Dendritic cell treated with granulocyte-macrophage colony-stimulating factor and Interleukin-4, amounts not matched to agents 40 ng/mL and 50 ng/mL, for 4 days (primary cell): ENCODE results near the gene PIMREG.

Source experiments
- H3K27ac Mint-ChIP-seq: one replicate; pipeline ENCODE4 v1.8.0; 2022; ENCODE audit warnings: mild to moderate bottlenecking, mixed read lengths
- H3K27me3 Mint-ChIP-seq: one replicate; pipeline ENCODE4 v1.8.0; 2022; ENCODE audit warnings: mild to moderate bottlenecking, mixed read lengths
- H3K36me3 Mint-ChIP-seq: one replicate; pipeline ENCODE4 v1.8.0; 2022; ENCODE audit warnings: low read depth, mixed read lengths
- H3K4me1 Mint-ChIP-seq: one replicate; pipeline ENCODE4 v1.8.0; 2022; ENCODE audit warnings: low read depth, mixed read lengths
- H3K4me3 Mint-ChIP-seq: one replicate; pipeline ENCODE4 v1.8.0; 2022; ENCODE audit warnings: mild to moderate bottlenecking, moderate library complexity, mixed read lengths
- H3K9me3 Mint-ChIP-seq: one replicate; pipeline ENCODE4 v1.8.0; 2022; ENCODE audit warnings: mixed read lengths
- intact Hi-C: fragments of 100-400 bp; cut with micrococcal nuclease; formaldehyde crosslinking; loops from one replicate; pipeline ENCODE4 v1.15.0; 2022

Gene PIMREG

GRCh38 chr17:6487251-6488007, 43.2 kb downstream of the PIMREG start:
- Mint-ChIP-seq H3K36me3 (no peaks in the 10 kb centered on the region), H3K4me1 (no peaks in the 10 kb centered on the region), H3K4me3 (no peak overlapping the region), H3K27ac (no peak overlapping the region), H3K27me3 (peaks cover 27% of the 10 kb centered on the region), H3K9me3 (no peaks in the 10 kb centered on the region)
- intact Hi-C loops = no loop called here

- intact Hi-C loops = no loop called here
- Mint-ChIP-seq H3K36me3 (no peaks in the 10 kb centered on the region), H3K4me1 (no peaks in the 10 kb centered on the region), H3K27me3 (peaks cover 27% of the 10 kb centered on the region), H3K4me3 (no peak overlapping the region), H3K9me3 (no peaks in the 10 kb centered on the region), H3K27ac (no peak overlapping the region)
Measured at GRCh38 chr17:6488008-6488539, 43.8 kb downstream of the PIMREG start.

GRCh38 chr17:6489016-6489550, 44.8 kb downstream of the PIMREG start:
- Mint-ChIP-seq H3K4me1 (no peaks in the 10 kb centered on the region), H3K27me3 (peaks cover 29% of the 10 kb centered on the region), H3K36me3 (no peaks in the 10 kb centered on the region), H3K4me3 (no peak overlapping the region), H3K9me3 (no peaks in the 10 kb centered on the region), H3K27ac (no peak overlapping the region)
- intact Hi-C loops = no loop called here

DNA sequence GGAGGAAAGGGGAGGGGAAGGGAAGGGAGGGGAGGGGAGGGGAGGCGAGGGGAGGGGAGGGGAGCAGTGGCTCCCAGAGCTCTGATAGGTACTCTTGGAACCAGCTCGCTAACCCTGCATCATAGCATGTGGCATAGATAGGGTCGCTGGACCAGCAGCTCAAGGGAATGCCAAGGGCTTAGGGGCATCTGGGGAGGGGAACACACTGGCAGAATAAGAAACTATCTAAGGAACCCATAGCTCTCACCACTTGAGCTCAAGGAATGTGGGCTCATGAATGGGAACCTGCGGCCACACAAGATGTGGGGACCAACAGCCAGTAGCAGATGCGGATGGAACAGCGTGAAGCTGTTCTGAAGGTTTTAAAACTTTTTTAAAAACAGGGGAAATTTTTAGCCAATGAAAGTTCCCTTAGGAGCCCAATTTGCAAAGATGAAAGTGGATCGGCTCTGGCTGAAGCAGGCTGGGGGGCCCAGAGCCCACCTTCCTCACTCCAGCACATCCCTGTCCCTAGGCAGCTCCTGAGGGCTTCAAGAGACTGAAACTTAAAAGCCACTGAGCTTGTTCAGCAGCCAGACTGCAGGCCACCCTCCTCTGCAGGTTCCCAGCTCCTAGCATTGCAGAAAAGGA, 46.9 kb downstream of the PIMREG start:
- Mint-ChIP-seq H3K27me3 (peaks cover 33% of the 10 kb centered on the region), H3K27ac (no peak overlapping the region), H3K4me1 (peaks cover 9% of the 10 kb centered on the region), H3K4me3 (no peak overlapping the region), H3K36me3 (no peaks in the 10 kb centered on the region), H3K9me3 (no peaks in the 10 kb centered on the region)
- intact Hi-C loops = no loop called here

DNA sequence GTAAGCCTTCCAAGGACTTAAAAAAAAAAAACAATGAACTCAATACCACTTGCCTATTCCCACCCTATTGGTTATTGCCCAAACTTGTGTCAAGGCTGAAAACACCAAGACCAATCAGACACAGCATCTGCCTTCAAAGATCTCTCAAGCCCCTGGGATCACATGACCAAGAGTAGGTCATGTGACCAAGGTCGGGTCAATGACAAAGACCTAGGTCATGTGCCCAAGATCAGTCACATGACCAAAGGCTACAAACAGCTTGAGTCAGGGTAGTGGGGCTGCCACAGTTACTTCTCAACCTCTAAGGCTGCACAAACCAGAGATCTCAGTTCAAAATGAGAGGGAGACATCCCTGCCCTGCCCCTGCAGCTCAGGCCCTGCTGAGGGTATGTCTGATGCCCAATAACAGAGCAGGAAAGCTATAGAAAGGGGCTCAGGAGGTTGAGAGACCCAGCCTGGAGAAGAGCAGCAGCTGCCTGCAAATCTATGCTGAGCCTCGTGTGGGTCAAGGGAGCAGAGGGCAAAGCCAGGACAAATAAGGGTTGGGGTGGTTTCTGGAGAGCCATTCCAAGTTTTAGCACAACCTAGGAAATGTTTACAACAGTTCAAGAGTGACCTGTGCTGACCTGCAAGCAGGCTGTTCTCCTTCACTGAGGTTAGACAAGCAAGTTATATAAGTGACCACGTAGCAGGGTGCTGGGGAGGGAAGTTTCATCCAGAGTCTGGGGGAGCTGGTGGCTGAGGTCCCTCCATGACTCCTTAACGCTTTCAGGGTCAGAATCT, 48.8 kb downstream of the PIMREG start:
- H3K9me3 Mint-ChIP-seq = no peaks in the 10 kb centered on the region
- peaks cover 46% of the 10 kb centered on the region for H3K27me3 Mint-ChIP-seq
- H3K4me1 Mint-ChIP-seq = peaks cover 22% of the 10 kb centered on the region
- H3K36me3 Mint-ChIP-seq = no peaks in the 10 kb centered on the region
- no peak overlapping the region for H3K27ac Mint-ChIP-seq
- intact Hi-C loops = no loop called here
- H3K4me3 Mint-ChIP-seq = no peak overlapping the region

GRCh38 chr17:6494239-6494941, 50.1 kb downstream of the PIMREG start:
- no peak overlapping the region for H3K27ac Mint-ChIP-seq
- H3K4me1 Mint-ChIP-seq = peaks cover 22% of the 10 kb centered on the region
- H3K27me3 Mint-ChIP-seq = peaks cover 54% of the 10 kb centered on the region
- no peak overlapping the region for H3K4me3 Mint-ChIP-seq
- intact Hi-C loops = no loop called here
- no peaks in the 10 kb centered on the region for H3K36me3 Mint-ChIP-seq
- no peaks in the 10 kb centered on the region for H3K9me3 Mint-ChIP-seq

DNA sequence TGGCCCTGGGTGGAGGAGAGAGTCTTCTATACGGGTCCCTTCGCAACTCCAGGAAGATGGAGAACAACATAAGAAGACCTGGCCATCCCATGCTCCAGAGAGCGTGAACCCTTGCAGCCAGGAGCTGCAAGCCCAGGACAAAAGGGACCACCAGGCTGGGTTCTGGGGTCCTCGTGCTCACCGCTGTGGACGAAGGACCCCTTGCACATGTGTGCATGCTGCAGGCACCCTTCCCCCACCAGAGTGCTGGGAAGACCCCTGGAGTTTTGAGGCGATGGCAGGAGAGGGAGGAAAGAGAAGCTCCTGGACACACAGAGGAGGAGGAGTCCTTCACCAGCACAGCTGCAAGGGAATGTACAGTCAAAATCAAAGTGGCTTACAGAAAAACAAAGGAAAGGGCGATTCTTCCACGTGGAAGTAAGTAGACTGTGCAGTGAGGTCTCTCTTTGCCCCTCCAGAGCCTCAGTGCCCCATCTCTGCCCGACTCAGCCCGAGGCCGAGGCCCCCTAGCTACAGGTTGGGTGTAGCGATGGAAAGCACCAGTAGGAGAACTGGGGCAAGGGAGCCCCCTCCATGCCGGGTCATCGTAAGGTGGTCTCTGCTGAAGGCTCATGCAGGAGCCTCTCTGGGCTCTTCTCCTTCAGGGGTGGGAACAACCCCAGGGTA, 51.3 kb downstream of the PIMREG start:
- peaks cover 49% of the 10 kb centered on the region for H3K27me3 Mint-ChIP-seq
- H3K36me3 Mint-ChIP-seq = no peaks in the 10 kb centered on the region
- no peak overlapping the region for H3K27ac Mint-ChIP-seq
- no peaks in the 10 kb centered on the region for H3K9me3 Mint-ChIP-seq
- H3K4me3 Mint-ChIP-seq = no peak overlapping the region
- intact Hi-C loops = no loop called here
- peaks cover 22% of the 10 kb centered on the region for H3K4me1 Mint-ChIP-seq

DNA sequence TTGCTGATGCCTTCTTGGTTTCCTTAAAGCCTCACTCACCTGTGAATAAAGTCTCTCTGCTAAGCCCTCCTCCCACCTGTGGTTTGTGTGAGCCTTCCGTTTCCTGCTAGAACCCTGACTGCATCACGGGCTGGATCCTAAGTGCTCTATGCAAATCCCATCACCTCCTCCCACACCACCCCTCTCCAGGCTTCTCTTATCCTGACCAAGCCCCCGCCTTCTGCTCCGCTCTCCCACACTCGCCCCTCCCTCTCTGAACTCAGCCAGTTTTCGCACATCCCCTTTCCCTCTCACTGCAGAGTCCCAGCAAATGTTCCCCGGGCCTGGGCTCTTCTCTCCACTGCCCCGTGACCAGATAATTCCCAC, 51.8 kb downstream of the PIMREG start:
- no peak overlapping the region for H3K27ac Mint-ChIP-seq
- H3K36me3 Mint-ChIP-seq = no peaks in the 10 kb centered on the region
- H3K27me3 Mint-ChIP-seq = peaks cover 47% of the 10 kb centered on the region
- intact Hi-C loops = no loop called here
- H3K4me3 Mint-ChIP-seq = no peak overlapping the region
- H3K4me1 Mint-ChIP-seq = peaks cover 22% of the 10 kb centered on the region
- no peaks in the 10 kb centered on the region for H3K9me3 Mint-ChIP-seq

DNA sequence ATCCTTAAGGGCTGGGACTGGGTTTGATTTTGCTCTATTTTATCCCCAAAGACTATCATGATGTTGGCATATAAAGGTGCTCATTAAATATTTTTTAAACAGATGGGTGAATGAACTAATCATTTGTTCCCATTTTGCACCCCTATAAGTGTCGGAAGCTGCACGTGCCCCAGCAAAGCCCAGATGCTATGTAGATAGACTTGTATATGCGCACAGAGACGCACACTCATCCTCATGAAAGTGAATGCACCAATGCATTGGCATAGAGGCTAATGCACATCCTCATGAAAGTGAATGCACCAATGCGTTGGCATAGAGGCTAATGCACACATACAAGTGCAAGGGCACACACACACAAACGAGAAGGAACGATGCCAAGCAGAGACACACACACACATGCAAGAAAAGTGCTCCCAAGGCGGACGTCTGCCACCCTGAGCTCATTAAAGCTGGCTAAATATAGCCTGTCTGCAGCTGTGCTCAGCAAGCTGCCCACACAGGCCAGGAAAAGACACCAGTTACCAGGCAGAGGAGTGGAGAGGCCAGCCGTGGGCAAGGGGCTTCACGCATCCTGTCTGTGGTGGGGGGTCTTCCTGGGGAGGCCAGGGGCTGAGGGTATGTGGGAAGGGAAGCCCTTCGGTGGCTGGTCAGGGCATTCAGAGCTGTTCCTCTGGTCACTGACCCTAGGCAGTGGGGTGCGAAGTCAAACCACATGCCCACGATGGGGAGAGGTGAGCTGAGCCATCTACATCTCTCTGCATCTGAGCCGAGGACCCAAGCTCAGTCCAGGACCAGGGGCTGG, 52.6 kb downstream of the PIMREG start:
- intact Hi-C loops = no loop called here
- H3K27ac Mint-ChIP-seq = no peak overlapping the region

GRCh38 chr17:6497496-6498221, 53.4 kb downstream of the PIMREG start:
- Mint-ChIP-seq H3K4me1 (peaks cover 22% of the 10 kb centered on the region), H3K27me3 (peaks cover 49% of the 10 kb centered on the region)
- intact Hi-C loops = no loop called here

More for the DNA sequence above, 52.6 kb downstream of the PIMREG start:
- H3K27me3 Mint-ChIP-seq = peaks cover 48% of the 10 kb centered on the region
- H3K4me3 Mint-ChIP-seq = no peak overlapping the region
- H3K4me1 Mint-ChIP-seq = peaks cover 22% of the 10 kb centered on the region
- no peaks in the 10 kb centered on the region for H3K9me3 Mint-ChIP-seq
- H3K36me3 Mint-ChIP-seq = no peaks in the 10 kb centered on the region

DNA sequence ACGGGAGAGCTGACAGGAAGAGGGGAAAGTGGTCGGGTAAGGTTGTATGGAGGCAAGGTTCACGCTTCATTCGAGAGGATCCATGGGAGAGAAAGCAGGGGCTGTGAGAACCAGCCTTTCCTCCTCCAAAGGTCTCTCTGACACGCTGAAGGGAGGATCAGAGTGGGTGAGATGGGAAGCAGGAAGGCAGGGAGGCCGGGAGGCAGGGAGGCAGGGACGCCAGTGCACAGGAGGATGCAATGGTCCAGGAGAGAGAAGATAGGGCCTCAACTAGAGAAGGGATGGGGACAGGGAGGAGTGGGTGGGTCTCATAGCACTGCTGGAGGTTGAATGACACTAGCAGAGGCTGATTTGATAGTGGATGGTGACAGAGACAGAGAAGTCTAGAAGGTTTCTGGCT, 54.1 kb downstream of the PIMREG start:
- H3K36me3 Mint-ChIP-seq = no peaks in the 10 kb centered on the region
- peaks cover 48% of the 10 kb centered on the region for H3K27me3 Mint-ChIP-seq
- H3K9me3 Mint-ChIP-seq = no peaks in the 10 kb centered on the region
- H3K27ac Mint-ChIP-seq = no peak overlapping the region
- no peak overlapping the region for H3K4me3 Mint-ChIP-seq
- peaks cover 22% of the 10 kb centered on the region for H3K4me1 Mint-ChIP-seq
- intact Hi-C loops = no loop called here

More at GRCh38 chr17:6497496-6498221, 53.4 kb downstream of the PIMREG start:
- H3K4me3 Mint-ChIP-seq = no peak overlapping the region
- H3K36me3 Mint-ChIP-seq = no peaks in the 10 kb centered on the region
- no peaks in the 10 kb centered on the region for H3K9me3 Mint-ChIP-seq
- no peak overlapping the region for H3K27ac Mint-ChIP-seq

DNA sequence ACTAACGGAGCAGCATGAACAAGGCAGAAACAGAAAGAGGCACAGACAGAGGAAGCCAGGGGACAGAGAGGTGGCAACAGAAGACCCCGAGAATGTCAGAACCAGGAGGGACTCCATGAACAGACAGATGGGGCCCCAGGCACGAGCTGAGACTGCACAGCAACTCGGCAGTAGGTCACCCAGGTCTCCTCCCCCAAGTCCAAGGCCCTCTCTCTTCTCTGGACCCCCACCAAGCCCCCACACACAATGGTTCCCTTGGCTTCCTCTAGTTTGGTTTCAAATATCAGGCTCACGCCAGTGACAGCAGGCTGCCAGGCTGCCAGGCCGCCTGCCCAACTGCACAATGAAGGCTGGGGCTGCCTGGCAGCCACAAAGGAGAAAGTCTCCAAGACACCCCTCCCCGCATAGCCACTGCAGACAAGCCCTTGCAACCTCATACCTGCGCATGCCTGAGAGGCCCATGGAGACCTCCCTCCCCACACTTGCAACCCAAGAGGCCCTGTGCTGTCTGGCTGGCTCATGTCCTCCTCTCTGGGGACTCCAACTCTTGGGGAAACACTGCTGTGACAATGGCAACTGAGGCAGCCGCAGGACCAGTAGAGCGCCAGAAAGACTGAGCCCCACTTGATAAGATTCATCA, 54.8 kb downstream of the PIMREG start:
- Mint-ChIP-seq H3K27me3 (peaks cover 43% of the 10 kb centered on the region), H3K36me3 (no peaks in the 10 kb centered on the region), H3K9me3 (no peaks in the 10 kb centered on the region), H3K27ac (no peak overlapping the region), H3K4me3 (no peak overlapping the region), H3K4me1 (peaks cover 22% of the 10 kb centered on the region)
- intact Hi-C loops = no loop called here
